Astrocyte (in vitro differentiated cells and primary cell): ENCODE measurements around the gene AIFM1. TPM values are rescaled to one million over a fixed set of nuclear protein-coding genes. Genes with fewer than 3 reads are reported as not detected.
A peak's percentile ranks its signal among the peaks of the same experiment; 100 is the strongest.

Experiments used
- DNase-seq: peaks from one replicate; pipeline ENCODE4 v3.0.0-alpha.2; 2010; ENCODE audit warnings: low read depth
- FAIRE-seq: peaks from 2 replicates; lab custom pipeline; 2011; peaks lifted over from hg19 to GRCh38; lab: Jason Lieb, UNC
- H2AFZ ChIP-seq: 2 replicates; pipeline ENCODE4 v1.6.0; 2012; ENCODE audit warnings: low read depth, low read length, inconsistent platforms
- H3K27ac ChIP-seq: 2 replicates; pipeline ENCODE4 v1.5.1; 2011; ENCODE audit warnings: low read depth, low read length, inconsistent platforms
- H3K27me3 ChIP-seq: 2 replicates; pipeline ENCODE4 v1.6.0; 2011; ENCODE audit warnings: low read length, inconsistent platforms; ENCODE audit not compliant: insufficient read depth
- H3K36me3 ChIP-seq: 2 replicates; pipeline ENCODE4 v1.5.1; 2011; ENCODE audit warnings: low read length, inconsistent platforms; ENCODE audit not compliant: insufficient read depth
- H3K4me1 ChIP-seq: 2 replicates; pipeline ENCODE4 v1.5.1; 2011; ENCODE audit warnings: low read length, inconsistent platforms; ENCODE audit not compliant: insufficient read depth
- H3K4me2 ChIP-seq: 2 replicates; pipeline ENCODE4 v1.6.0; 2012; ENCODE audit warnings: low read length, inconsistent platforms
- H3K4me3 ChIP-seq: 2 replicates; pipeline ENCODE4 v1.5.1; 2011; ENCODE audit warnings: low read depth, mild to moderate bottlenecking, low read length, inconsistent platforms; ENCODE audit not compliant: insufficient read depth
- H3K79me2 ChIP-seq: 2 replicates; pipeline ENCODE4 v1.6.0; 2012; ENCODE audit warnings: mild to moderate bottlenecking, low read length, inconsistent platforms; ENCODE audit not compliant: insufficient read depth
- H3K9ac ChIP-seq: 2 replicates; pipeline ENCODE4 v1.6.0; 2012; ENCODE audit warnings: mild to moderate bottlenecking, low read length, inconsistent platforms
- H3K9me3 ChIP-seq: 2 replicates; pipeline ENCODE4 v1.5.1; 2012; ENCODE audit warnings: low read depth, mild to moderate bottlenecking, low read length, inconsistent platforms; ENCODE audit not compliant: insufficient read depth
- H4K20me1 ChIP-seq: 2 replicates; pipeline ENCODE4 v1.6.0; 2012; ENCODE audit warnings: low read length, inconsistent platforms; ENCODE audit not compliant: insufficient read depth
- H3K27ac Mint-ChIP-seq: one replicate; pipeline ENCODE4 v1.8.0; 2021; ENCODE audit warnings: mild to moderate bottlenecking, mixed read lengths; ENCODE audit not compliant: unreplicated experiment
- H3K27me3 Mint-ChIP-seq: one replicate; pipeline ENCODE4 v1.8.0; 2021; ENCODE audit warnings: low read depth, mixed read lengths; ENCODE audit not compliant: unreplicated experiment
- H3K36me3 Mint-ChIP-seq: one replicate; pipeline ENCODE4 v1.8.0; 2021; ENCODE audit warnings: low read depth, mixed read lengths; ENCODE audit not compliant: unreplicated experiment
- H3K4me1 Mint-ChIP-seq: one replicate; pipeline ENCODE4 v1.8.0; 2021; ENCODE audit warnings: low read depth, mixed read lengths; ENCODE audit not compliant: unreplicated experiment
- H3K4me3 Mint-ChIP-seq: one replicate; pipeline ENCODE4 v1.8.0; 2021; ENCODE audit warnings: mild to moderate bottlenecking, moderate library complexity, mixed read lengths; ENCODE audit not compliant: unreplicated experiment
- H3K9me3 Mint-ChIP-seq: one replicate; pipeline ENCODE4 v1.8.0; 2021; ENCODE audit warnings: mild to moderate bottlenecking, mixed read lengths; ENCODE audit not compliant: unreplicated experiment
- CTCF ChIP-seq: IDR thresholded peaks from 2 replicates; pipeline ENCODE4 v1.5.1; 2011; ENCODE audit warnings: low read depth, mild to moderate bottlenecking, inconsistent platforms, low read length, moderate library complexity; ENCODE audit not compliant: insufficient read depth
- EZH2 ChIP-seq: IDR thresholded peaks from 2 replicates; pipeline ENCODE4 v1.6.1; 2012; ENCODE audit warnings: mild to moderate bottlenecking, low read length, inconsistent platforms; ENCODE audit not compliant: insufficient read depth
- total RNA-seq: library from RNA; stranded (reverse); gene quantifications from 2 replicates; pipeline ENCODE4 v1.2.1, GENCODE V29; 2021

AIFM1 gene
- total RNA-seq, 1 donor from 2014 or later, result 38.1 TPM

DNA sequence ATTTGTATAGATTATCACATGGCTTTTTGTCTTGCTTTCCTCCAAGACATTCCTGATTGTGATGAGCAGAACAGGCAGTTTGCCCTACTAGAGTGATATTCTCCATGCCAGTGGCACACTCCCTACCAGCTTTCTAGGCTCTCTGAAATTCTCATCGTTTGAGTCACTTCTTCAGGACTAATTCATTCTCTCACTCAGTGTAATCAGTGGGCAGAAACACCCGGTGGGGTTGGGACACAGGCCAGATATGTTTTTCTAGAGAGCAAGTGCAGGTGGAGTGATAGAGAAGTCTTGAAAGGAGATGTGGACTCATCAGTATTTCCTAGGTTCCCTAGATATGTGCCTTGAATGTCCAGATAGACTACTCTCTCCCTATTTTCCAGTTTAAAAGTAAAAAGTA, 19.2 kb upstream of the AIFM1 start:
- no peak overlapping the region for H3K27ac Mint-ChIP-seq
- H3K4me1 Mint-ChIP-seq, result peaks cover 5% of the 10 kb centered on the region
- Histone ChIP-seq H3K9me3 (no peaks in the 10 kb centered on the region), H3K79me2 (no peaks in the 10 kb centered on the region), H2AFZ (no peak overlapping the region), H3K27me3 (no peaks in the 10 kb centered on the region), H3K4me2 (no peak overlapping the region), H3K27ac (no peak overlapping the region), H3K4me3 (no peak overlapping the region), H4K20me1 (no peaks in the 10 kb centered on the region), H3K9ac (no peak overlapping the region), H3K36me3 (no peaks in the 10 kb centered on the region), H3K4me1 (no peaks in the 10 kb centered on the region)
- peaks cover under 1% of the 10 kb centered on the region for H3K27me3 Mint-ChIP-seq
- H3K36me3 Mint-ChIP-seq, result no peaks in the 10 kb centered on the region
- FAIRE-seq (no peak), DNase-seq (no peak)
- no peak overlapping the region for H3K4me3 Mint-ChIP-seq
- H3K9me3 Mint-ChIP-seq, result no peaks in the 10 kb centered on the region
- no peak for TF ChIP-seq CTCF
- no peak for TF ChIP-seq EZH2

DNA sequence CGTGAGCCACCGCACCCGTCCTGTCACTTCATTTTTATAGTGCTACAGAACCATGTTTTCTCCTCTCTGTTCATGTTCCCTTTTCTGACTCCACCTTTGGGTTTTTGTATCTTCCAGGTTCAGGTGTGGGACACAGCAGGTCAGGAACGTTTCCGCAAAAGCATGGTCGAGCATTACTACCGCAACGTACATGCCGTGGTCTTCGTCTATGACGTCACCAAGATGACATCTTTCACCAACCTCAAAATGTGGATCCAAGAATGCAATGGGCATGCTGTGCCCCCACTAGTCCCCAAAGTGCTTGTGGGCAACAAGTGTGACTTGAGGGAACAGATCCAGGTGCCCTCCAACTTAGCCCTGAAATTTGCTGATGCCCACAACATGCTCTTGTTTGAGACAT, 18.5 kb upstream of the AIFM1 start:
- H2AFZ ChIP-seq, result no peak overlapping the region
- no peaks in the 10 kb centered on the region for H3K9me3 ChIP-seq
- Mint-ChIP-seq H3K4me1 (peaks cover 10% of the 10 kb centered on the region), H3K27me3 (peaks cover 3% of the 10 kb centered on the region), H3K4me3 (no peak overlapping the region), H3K36me3 (no peaks in the 10 kb centered on the region), H3K27ac (no peak overlapping the region), H3K9me3 (no peaks in the 10 kb centered on the region)
- FAIRE-seq (no peak), DNase-seq (no peak)
- H3K9ac ChIP-seq, result no peak overlapping the region
- no peaks in the 10 kb centered on the region for H3K27me3 ChIP-seq
- H3K4me1 ChIP-seq, result no peaks in the 10 kb centered on the region
- H3K36me3 ChIP-seq, result no peaks in the 10 kb centered on the region
- no peaks in the 10 kb centered on the region for H3K79me2 ChIP-seq
- no peak overlapping the region for H3K4me2 ChIP-seq
- no peaks in the 10 kb centered on the region for H4K20me1 ChIP-seq
- H3K27ac ChIP-seq, result no peak overlapping the region
- H3K4me3 ChIP-seq, result no peak overlapping the region
- no peak for TF ChIP-seq CTCF
- no peak for TF ChIP-seq EZH2

DNA sequence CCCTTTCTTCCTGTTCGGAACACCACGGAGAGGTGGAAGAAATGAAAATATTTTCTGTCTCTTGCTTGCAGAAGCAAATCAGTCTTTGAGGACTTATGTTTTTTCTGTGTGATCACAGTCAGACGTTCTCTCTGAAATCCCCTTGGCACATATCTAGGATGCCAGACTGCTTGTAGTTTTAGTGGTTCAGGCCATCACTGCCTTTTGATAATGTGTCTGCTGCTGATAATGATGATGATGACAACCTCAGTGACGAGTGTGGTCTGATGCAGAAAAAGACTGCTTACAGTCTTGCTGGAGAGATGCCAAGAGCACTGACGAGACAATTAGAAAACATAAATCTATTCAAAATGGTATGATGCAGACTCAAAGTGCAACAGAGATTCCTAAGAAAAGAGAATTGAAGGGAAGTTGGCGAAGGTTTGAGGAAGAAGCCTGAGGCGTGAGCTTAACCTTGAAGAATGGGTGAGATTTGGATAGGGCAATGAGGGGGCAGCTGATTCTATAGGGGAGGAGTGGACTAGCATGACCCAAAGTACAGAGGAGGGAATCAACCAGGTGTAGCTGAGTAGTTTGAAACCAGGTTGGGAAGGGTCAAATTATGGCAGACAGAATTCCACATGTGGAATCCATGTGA, 14.1 kb upstream of the AIFM1 start:
- H3K9ac ChIP-seq, result no peak overlapping the region
- no peaks in the 10 kb centered on the region for H3K79me2 ChIP-seq
- H4K20me1 ChIP-seq, result no peaks in the 10 kb centered on the region
- no peaks in the 10 kb centered on the region for H3K36me3 ChIP-seq
- FAIRE-seq (peak; percentile 70), DNase-seq (no peak)
- Mint-ChIP-seq H3K36me3 (no peaks in the 10 kb centered on the region), H3K27ac (no peak overlapping the region), H3K4me3 (no peak overlapping the region), H3K27me3 (peaks cover 3% of the 10 kb centered on the region), H3K4me1 (peaks cover 18% of the 10 kb centered on the region), H3K9me3 (no peaks in the 10 kb centered on the region)
- TF ChIP-seq CTCF (no peak), EZH2 (no peak)
- no peaks in the 10 kb centered on the region for H3K4me1 ChIP-seq
- H3K27me3 ChIP-seq, result no peaks in the 10 kb centered on the region
- no peak overlapping the region for H3K4me3 ChIP-seq
- H3K9me3 ChIP-seq, result no peaks in the 10 kb centered on the region
- no peak overlapping the region for H2AFZ ChIP-seq
- no peak overlapping the region for H3K27ac ChIP-seq
- H3K4me2 ChIP-seq, result no peak overlapping the region
